Activated CD8-positive, alpha-beta T cell treated with anti-CD3 and anti-CD28 coated beads, Interleukin-2, amount 10 ng/mL, durations not matched to agents 7 days and 5 days (primary cell): ENCODE data around the gene SHC3. TPM values are rescaled to one million over a fixed set of nuclear protein-coding genes. Genes with fewer than 3 reads are reported as not detected.

Source experiments
- ATAC-seq: fragments of 150-1000 bp; cut with Tn5 transposase; one replicate; pipeline ENCODE4 v1.10.0; 2021; ENCODE audit warnings: moderate library complexity
- CTCF ChIA-PET: fragments of 350-600 bp; sonication (Branson Sonifier 250); formaldehyde crosslinking; loops from one replicate; lab custom pipeline; 2021; ENCODE audit warnings: antibody characterized with exemption; lab: Charles Lee
- POLR2A ChIA-PET: fragments of 350-600 bp; sonication (Branson Sonifier 250); formaldehyde crosslinking; loops from one replicate; lab custom pipeline; 2021; ENCODE audit warnings: antibody characterized with exemption; lab: Charles Lee
- DNase-seq: peaks from one replicate; pipeline ENCODE4 v3.0.0-alpha.2; 2020
- H3K27ac Mint-ChIP-seq: one replicate; pipeline ENCODE4 v1.8.0; 2021; ENCODE audit warnings: mild to moderate bottlenecking, mixed read lengths
- H3K27me3 Mint-ChIP-seq: one replicate; pipeline ENCODE4 v1.8.0; 2021; ENCODE audit warnings: low read depth, mixed read lengths
- H3K36me3 Mint-ChIP-seq: one replicate; pipeline ENCODE4 v1.8.0; 2021; ENCODE audit warnings: low read depth, mixed read lengths
- H3K4me1 Mint-ChIP-seq: one replicate; pipeline ENCODE4 v1.8.0; 2021; ENCODE audit warnings: low read depth, mixed read lengths
- H3K4me3 Mint-ChIP-seq: one replicate; pipeline ENCODE4 v1.8.0; 2021; ENCODE audit warnings: mild to moderate bottlenecking, mixed read lengths
- H3K9me3 Mint-ChIP-seq: one replicate; pipeline ENCODE4 v1.8.0; 2022; ENCODE audit warnings: mixed read lengths; ENCODE audit not compliant: insufficient read depth
- total RNA-seq, 2 experiments: library from RNA; stranded (reverse); gene quantifications; one replicate each; pipeline ENCODE4 v1.2.3, GENCODE V29; 2021

Gene SHC3
- total RNA-seq, 2 experiments from 2014 or later = not detected

DNA sequence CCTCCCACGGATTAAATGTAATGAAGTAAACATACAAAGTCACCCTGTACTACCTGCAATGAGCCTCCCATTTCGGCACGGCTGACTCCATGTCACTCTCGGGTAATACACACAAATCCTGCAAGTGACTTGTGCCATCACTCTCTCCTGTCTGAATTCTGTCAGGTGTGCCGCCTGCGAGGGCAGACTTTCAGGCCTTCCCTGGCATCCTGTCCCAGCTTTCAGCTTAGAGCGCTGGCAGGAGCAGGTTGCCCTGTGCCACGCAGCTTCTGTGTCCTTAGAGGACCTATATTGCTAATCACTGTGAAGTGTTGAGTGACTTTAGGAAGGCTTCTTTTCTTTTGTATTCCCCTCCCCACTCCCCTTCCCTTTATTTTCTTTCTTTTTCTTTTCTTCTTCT, 213.1 kb downstream of the SHC3 start:
- ChIA-PET POLR2A (no interaction called here), CTCF (no interaction called here)
- DNase-seq = no peak
- Mint-ChIP-seq H3K9me3 (no peaks in the 10 kb centered on the region), H3K27ac (no peak overlapping the region), H3K4me3 (no peak overlapping the region), H3K36me3 (no peaks in the 10 kb centered on the region), H3K4me1 (no peaks in the 10 kb centered on the region), H3K27me3 (peaks cover 12% of the 10 kb centered on the region)
- no peak for ATAC-seq

DNA sequence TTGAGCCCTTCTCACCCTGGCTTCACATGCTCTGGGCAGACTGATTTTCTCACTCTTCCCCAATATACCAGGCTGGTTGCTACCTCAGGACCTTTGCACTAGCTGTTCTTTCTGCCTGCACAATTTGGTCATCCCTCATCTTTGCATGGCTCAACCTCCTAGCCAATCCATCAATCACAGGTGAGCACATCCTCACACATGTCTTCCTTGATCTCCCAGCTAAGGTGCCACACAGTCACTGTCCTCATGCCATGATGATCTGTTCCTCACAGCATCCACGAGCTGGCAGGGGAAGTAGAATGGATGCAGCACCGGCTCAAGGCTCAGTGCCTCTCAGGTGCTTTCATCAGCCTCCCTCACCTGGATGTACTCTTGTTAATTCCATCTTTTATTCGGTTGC, 218.0 kb downstream of the SHC3 start:
- no peak for ATAC-seq
- ChIA-PET POLR2A (no interaction called here), CTCF (no interaction called here)
- Mint-ChIP-seq H3K9me3 (no peaks in the 10 kb centered on the region), H3K4me1 (no peaks in the 10 kb centered on the region), H3K27me3 (peaks cover 17% of the 10 kb centered on the region), H3K36me3 (no peaks in the 10 kb centered on the region), H3K27ac (no peak overlapping the region), H3K4me3 (no peak overlapping the region)
- DNase-seq = no peak

DNA sequence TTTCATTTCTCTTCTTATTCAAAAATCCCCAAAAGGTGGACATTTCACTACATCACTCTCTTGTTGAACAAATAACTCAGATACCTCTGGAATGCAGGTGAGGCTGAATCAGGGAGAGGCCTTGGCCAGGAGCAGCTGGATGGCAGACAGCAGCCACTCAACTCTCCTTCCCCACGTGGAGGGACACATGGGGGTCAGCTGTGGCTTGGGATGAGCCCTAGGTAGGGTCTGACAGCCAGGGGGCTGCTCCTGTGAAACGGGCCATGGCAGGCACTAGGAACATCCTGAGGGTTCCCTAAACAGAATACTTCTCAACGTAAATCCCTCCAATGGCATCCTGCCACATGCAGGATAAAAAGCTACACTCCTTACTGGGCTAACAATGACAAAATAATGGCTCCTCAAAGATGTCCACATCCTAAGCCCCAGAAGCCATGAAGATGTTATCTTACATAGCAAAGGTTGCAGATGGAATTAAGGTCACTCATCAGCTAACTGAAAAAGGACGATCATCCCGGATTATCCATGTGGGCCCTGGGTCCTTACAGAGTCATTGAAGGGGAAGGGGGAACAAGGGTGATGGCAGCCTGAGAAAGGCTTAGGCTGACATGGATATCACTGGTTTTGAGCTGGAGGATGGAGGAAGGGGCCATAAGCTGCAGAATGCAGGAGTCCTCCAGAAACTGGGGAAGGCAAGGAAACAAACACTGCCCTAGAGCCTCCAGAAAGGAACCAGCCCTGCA, 218.7 kb downstream of the SHC3 start:
- ATAC-seq = no peak
- Mint-ChIP-seq H3K4me3 (no peak overlapping the region), H3K27me3 (peaks cover 19% of the 10 kb centered on the region), H3K4me1 (no peaks in the 10 kb centered on the region), H3K27ac (no peak overlapping the region), H3K36me3 (no peaks in the 10 kb centered on the region), H3K9me3 (no peaks in the 10 kb centered on the region)
- ChIA-PET CTCF (no interaction called here), POLR2A (no interaction called here)
- DNase-seq = no peak

DNA sequence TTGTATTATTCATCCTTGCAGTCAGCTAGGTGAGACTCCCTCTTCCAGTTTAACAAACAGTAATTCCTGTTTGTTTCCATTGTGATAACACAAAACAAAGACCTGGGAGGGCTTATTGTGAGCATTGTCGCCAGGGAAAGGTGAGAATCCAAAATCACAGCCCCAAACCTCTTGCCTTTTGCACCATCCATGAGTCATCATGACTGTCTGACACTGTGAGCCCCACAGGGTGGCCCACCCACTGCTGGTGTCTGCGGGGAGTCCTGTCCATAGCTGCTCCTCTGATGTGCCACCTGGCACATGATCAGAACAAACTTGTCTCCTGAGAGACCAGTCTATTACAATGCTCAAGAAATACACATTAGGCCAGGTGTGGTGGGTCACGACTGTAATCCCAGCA, 221.1 kb downstream of the SHC3 start:
- no peaks in the 10 kb centered on the region for H3K9me3 Mint-ChIP-seq
- no peak overlapping the region for H3K4me3 Mint-ChIP-seq
- peaks cover 13% of the 10 kb centered on the region for H3K27me3 Mint-ChIP-seq
- no peak overlapping the region for H3K27ac Mint-ChIP-seq
- ChIA-PET POLR2A (no interaction called here), CTCF (no interaction called here)
- H3K4me1 Mint-ChIP-seq = peaks cover 9% of the 10 kb centered on the region
- DNase-seq (no peak), ATAC-seq (no peak)
- H3K36me3 Mint-ChIP-seq = no peaks in the 10 kb centered on the region

Other genes starting within 250 kb of the SHC3 start
- gene S1PR3, start 187.3 kb downstream of the SHC3 start, total RNA-seq = not detected
- gene CKS2, start 132.4 kb upstream of the SHC3 start, total RNA-seq = 100 to 1,000 TPM; 204 TPM
- 10 to 100 TPM; 35.8 to 37.5 TPM for gene SECISBP2, start 139.7 kb upstream of the SHC3 start, total RNA-seq